ENCODE results near the gene NKX2-4. TPM values are rescaled to one million over a fixed set of nuclear protein-coding genes. Genes with fewer than 3 reads are reported as not detected.

NKX2-4 gene
- total and polyA plus RNA-seq, 12 donors: not detected

GRCh38 chr20:21395666-21396598 lies 1.4 kb downstream of the NKX2-4 start:
- DNase-seq (peak in 1 of 2 donors; percentile 15), ATAC-seq (peak in 2 of 8 donors; percentile 11 to 29)
- H3K9me3 ChIP-seq: no peaks in the 10 kb centered on the region
- H3K36me3 ChIP-seq: peaks cover 0 to under 1% (median 0%) of the 10 kb centered on the region in 9 donors
- WGBS, 2 donors: 2 to 3% methylated on average over 94 to 103 of the region's 103 CpGs
- intact Hi-C loops (cut with DNase I): no loop called here
- peaks cover 0 to 17% (median 4%) of the 10 kb centered on the region in 9 donors for H3K4me1 ChIP-seq
- H3K27ac ChIP-seq: no peak overlapping the region
- TF ChIP-seq, protein P1, sequence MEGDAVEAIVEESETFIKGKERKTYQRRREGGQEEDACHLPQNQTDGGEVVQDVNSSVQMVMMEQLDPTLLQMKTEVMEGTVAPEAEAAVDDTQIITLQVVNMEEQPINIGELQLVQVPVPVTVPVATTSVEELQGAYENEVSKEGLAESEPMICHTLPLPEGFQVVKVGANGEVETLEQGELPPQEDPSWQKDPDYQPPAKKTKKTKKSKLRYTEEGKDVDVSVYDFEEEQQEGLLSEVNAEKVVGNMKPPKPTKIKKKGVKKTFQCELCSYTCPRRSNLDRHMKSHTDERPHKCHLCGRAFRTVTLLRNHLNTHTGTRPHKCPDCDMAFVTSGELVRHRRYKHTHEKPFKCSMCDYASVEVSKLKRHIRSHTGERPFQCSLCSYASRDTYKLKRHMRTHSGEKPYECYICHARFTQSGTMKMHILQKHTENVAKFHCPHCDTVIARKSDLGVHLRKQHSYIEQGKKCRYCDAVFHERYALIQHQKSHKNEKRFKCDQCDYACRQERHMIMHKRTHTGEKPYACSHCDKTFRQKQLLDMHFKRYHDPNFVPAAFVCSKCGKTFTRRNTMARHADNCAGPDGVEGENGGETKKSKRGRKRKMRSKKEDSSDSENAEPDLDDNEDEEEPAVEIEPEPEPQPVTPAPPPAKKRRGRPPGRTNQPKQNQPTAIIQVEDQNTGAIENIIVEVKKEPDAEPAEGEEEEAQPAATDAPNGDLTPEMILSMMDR (IDR thresholded peaks at IDR 0.05): no peak
- peaks cover 56 to 100% (median 99%) of the 10 kb centered on the region in 7 donors for H3K27me3 ChIP-seq
- peak overlapping the region in 5 of 10 donors; percentile 6 to 33 (median 26) for H3K4me3 ChIP-seq

DNA sequence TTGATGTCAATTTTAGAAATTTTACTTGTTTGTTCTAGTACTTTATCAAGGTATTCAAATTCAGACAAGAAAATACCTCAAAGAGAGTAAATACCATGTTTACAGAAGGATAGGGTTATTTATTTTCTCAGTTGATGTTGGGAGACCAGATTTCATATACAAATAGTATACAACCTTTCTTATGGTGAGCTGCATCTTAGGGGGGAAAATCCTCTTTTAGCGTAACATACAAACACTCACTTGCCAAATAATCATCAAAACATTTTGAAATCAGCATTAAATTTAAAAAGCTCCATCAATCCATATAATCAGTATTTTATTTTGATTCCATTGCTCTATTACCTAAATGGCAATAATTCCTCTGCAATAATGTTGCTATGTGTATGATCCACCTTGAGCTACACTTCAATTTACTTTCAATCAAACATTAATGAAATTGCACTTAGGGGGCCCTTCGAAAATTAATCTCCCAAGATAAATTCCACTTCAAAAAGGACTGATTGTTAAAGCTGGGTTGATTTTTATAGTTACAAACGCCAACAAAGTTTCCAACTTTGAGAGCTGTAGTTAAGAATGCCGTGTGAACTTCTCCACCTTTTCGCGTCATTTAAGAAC lies 2.2 kb downstream of the NKX2-4 start:
- TF ChIP-seq, protein P1 (IDR thresholded peaks at IDR 0.05): no peak
- peaks cover 0 to 17% (median 4%) of the 10 kb centered on the region in 9 donors for H3K4me1 ChIP-seq
- H3K36me3 ChIP-seq: peaks cover 0 to 8% (median 0%) of the 10 kb centered on the region in 9 donors
- H3K4me3 ChIP-seq: no peak overlapping the region
- no peaks in the 10 kb centered on the region for H3K9me3 ChIP-seq
- WGBS, 2 donors: 15 to 30% methylated on average over 6 of the region's 6 CpGs
- DNase-seq (no peak), ATAC-seq (no peak)
- intact Hi-C loops (cut with DNase I): no loop called here
- H3K27me3 ChIP-seq: peaks cover 56 to 100% (median 94%) of the 10 kb centered on the region in 7 donors
- H3K27ac ChIP-seq: no peak overlapping the region

DNA sequence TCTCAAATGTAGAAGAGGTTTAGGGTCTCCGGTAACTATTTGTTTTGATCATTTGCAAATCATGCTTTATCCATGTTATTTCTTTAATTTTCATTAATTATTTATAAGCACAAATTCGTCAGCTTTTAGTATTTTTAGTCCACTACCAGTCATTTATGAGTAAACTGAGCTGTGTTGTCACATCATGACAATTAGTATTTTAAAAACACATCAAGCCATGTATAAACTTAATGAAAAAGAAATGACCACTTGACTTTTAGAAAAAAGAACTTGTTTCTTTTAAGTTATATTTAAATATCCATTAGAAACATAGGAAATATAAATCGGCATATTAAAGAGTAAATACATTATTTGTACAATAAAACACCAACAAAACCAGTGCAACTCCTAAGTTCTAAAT lies 2.8 kb downstream of the NKX2-4 start:
- intact Hi-C loops (cut with DNase I): no loop called here
- peaks cover 56 to 96% (median 88%) of the 10 kb centered on the region in 7 donors for H3K27me3 ChIP-seq
- no peak overlapping the region for H3K27ac ChIP-seq
- TF ChIP-seq, protein P1 (IDR thresholded peaks at IDR 0.05): no peak
- no peaks in the 10 kb centered on the region for H3K9me3 ChIP-seq
- no peak overlapping the region for H3K4me3 ChIP-seq
- ATAC-seq: no peak
- peaks cover 0 to 14% (median under 1%) of the 10 kb centered on the region in 9 donors for H3K36me3 ChIP-seq
- no peak for DNase-seq
- H3K4me1 ChIP-seq: peaks cover 0 to 17% (median 4%) of the 10 kb centered on the region in 9 donors
- WGBS, 2 donors: 17 to 18% methylated on average over 3 of the region's 3 CpGs

- Histone ChIP-seq H3K27me3 (peaks cover 55 to 96% (median 82%) of the 10 kb centered on the region in 7 donors), H3K4me1 (peaks cover 0 to 17% (median 4%) of the 10 kb centered on the region in 9 donors), H3K9me3 (no peaks in the 10 kb centered on the region), H3K4me3 (no peak overlapping the region), H3K27ac (no peak overlapping the region), H3K36me3 (peaks cover 0 to 20% (median 6%) of the 10 kb centered on the region in 9 donors)
- TF ChIP-seq, protein P1 (IDR thresholded peaks at IDR 0.05): no peak
- DNase-seq: no peak
- 36 to 46% methylated on average over 4 of the region's 4 CpGs for WGBS, 2 donors
- ATAC-seq: no peak
- intact Hi-C loops (cut with DNase I): no loop called here
Observed at GRCh38 chr20:21393816-21394519, 3.4 kb downstream of the NKX2-4 start.

Data from heart right ventricle (tissue), 16 donors.